Measurements from ENCODE around the gene UBA3. TPM values are rescaled to one million over a fixed set of nuclear protein-coding genes. Genes with fewer than 3 reads are reported as not detected.

Gene UBA3
- total and polyA plus RNA-seq, 2 of the 13 experiments (the other 11 are each of a cell fraction or from before 2014, with no cell fraction given): 40.7 to 49.0 TPM

- TF ChIP-seq KDM5A (IDR thresholded peaks at IDR 0.05; ENCODE audit: borderline replicate concordance, low read length) (no peak), ZNF816 (CRISPR knock-in tag; IDR thresholded peaks at IDR 0.05; ENCODE audit: borderline replicate concordance) (no peak), ZNF891 (CRISPR knock-in tag; IDR thresholded peaks at IDR 0.05) (no peak), HNF4G (IDR thresholded peaks at IDR 0.05; ENCODE audit: borderline replicate concordance, low read depth, low read length) (no peak), HNF4G (CRISPR knock-in tag; IDR thresholded peaks at IDR 0.05; ENCODE audit: borderline replicate concordance, low read depth) (no peak), CBX2 (IDR thresholded peaks at IDR 0.05; ENCODE audit: low read depth, low read length) (no peak), CBX2 (CRISPR knock-in tag; IDR thresholded peaks at IDR 0.05; ENCODE audit: low read depth) (no peak), GLMP (CRISPR knock-in tag; IDR thresholded peaks at IDR 0.05; ENCODE audit: borderline replicate concordance) (no peak), CREM (IDR thresholded peaks at IDR 0.05) (no peak), CREM (CRISPR knock-in tag; IDR thresholded peaks at IDR 0.05) (no peak), SIN3A (IDR thresholded peaks at IDR 0.05; ENCODE audit: borderline replicate concordance, low read depth, low read length) (no peak), DR1 (CRISPR knock-in tag; IDR thresholded peaks at IDR 0.05) (peak; percentile 74; the same call in 1 of the 2 replicates), JUNB (CRISPR knock-in tag; IDR thresholded peaks at IDR 0.05; ENCODE audit: borderline replicate concordance) (no peak), ETV5 (CRISPR knock-in tag; IDR thresholded peaks at IDR 0.05; ENCODE audit: borderline replicate concordance) (peak; percentile 86), ZUFSP (CRISPR knock-in tag; IDR thresholded peaks at IDR 0.05; ENCODE audit: borderline replicate concordance) (no peak), USF2 (IDR thresholded peaks at IDR 0.05; ENCODE audit: low read depth, low read length) (peak; percentile 32; the same call in 1 of the 2 replicates), USF2 (CRISPR knock-in tag; IDR thresholded peaks at IDR 0.05; ENCODE audit: borderline replicate concordance) (0 out of 2 replicates have a peak, but pooled peaks have one; percentile 18), KLF9 (CRISPR knock-in tag; IDR thresholded peaks at IDR 0.05; ENCODE audit: low read depth) (no peak), ZC3H13 (CRISPR knock-in tag; IDR thresholded peaks at IDR 0.05) (peak; percentile 86; the same call in 1 of the 2 replicates), NFATC3 (CRISPR knock-in tag; IDR thresholded peaks at IDR 0.05) (no peak), FOXM1 (CRISPR knock-in tag; IDR thresholded peaks at IDR 0.05) (no peak), SMARCC2 (IDR thresholded peaks at IDR 0.05) (no peak), SMARCE1 (IDR thresholded peaks at IDR 0.05; ENCODE audit: borderline replicate concordance) (no peak), ZFP41 (CRISPR knock-in tag; IDR thresholded peaks at IDR 0.05; ENCODE audit: borderline replicate concordance) (0 out of 2 replicates have a peak, but pooled peaks have one; percentile 33), CSRNP2 (CRISPR knock-in tag; conservative IDR thresholded peaks at IDR 0.05; ENCODE audit: low read depth) (no peak)
Measured at GRCh38 chr3:69013253-69014021, 66.7 kb downstream of the UBA3 start, which contains the start of gene EOGT (continued).
